ENCODE measurements around the gene CHST5.

The CHST5 gene

DNA sequence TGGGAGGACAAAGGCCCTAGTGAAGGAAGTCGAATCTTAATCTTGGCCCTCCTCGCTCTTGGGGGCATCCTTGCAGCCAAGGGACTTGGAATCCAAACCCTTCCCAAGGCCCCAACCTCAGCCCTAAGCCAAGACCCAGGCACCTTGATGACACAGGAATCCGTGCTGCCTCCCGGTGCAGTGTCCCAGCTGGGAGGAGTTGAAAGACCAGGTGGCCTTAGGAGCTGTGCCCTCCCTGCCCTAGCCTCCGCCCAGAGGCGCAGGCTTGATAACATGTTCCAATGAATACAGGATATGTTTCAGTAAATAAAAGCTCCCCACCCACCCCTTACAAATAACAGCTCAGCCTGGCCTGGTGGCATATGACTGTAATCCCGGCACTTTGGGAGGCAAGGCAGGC lies at the start of gene CHST5:
CHST5 (minus strand) TSS at position 208 of the 400 bp plus-strand sequence. CDS start 5,724 bp downstream, outside the sequence.
- no peak for DNase-seq (ENCODE audit: low read depth in 2 of 2)
- TF ChIP-seq, protein P1, sequence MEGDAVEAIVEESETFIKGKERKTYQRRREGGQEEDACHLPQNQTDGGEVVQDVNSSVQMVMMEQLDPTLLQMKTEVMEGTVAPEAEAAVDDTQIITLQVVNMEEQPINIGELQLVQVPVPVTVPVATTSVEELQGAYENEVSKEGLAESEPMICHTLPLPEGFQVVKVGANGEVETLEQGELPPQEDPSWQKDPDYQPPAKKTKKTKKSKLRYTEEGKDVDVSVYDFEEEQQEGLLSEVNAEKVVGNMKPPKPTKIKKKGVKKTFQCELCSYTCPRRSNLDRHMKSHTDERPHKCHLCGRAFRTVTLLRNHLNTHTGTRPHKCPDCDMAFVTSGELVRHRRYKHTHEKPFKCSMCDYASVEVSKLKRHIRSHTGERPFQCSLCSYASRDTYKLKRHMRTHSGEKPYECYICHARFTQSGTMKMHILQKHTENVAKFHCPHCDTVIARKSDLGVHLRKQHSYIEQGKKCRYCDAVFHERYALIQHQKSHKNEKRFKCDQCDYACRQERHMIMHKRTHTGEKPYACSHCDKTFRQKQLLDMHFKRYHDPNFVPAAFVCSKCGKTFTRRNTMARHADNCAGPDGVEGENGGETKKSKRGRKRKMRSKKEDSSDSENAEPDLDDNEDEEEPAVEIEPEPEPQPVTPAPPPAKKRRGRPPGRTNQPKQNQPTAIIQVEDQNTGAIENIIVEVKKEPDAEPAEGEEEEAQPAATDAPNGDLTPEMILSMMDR (IDR thresholded peaks at IDR 0.05; ENCODE audit: low read depth, low read length), result no peak
- H3K4me3 ChIP-seq (replicated peaks in 1 of 2; ENCODE audit: low read depth in 2 of 2, low read length in 2 of 2), result no peak within 1 kb of the TSS

DNA sequence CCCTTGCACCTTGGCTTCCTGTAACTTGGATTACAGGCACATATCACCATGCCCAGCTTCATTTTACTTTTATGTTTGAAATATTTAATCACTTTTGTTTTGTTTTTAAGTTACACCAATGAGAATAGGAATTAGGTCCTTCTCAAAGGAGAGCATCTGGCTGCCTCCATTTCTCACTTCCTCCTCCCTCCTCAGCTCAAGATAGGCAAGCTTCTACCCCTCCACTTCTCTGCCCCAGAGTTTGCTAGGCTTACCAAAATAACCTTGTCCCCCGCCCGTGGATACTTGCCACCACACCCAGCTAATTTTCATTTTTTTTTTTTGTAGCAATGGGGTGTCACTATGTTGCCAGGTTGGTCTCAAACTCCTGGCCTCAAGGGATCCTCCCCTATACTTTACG lies 48.2 kb upstream of the CHST5 start:
- no peak for DNase-seq (ENCODE audit: low read depth in 2 of 2)
- H3K4me3 ChIP-seq (replicated peaks in 1 of 2; ENCODE audit: low read depth in 2 of 2, low read length in 2 of 2), result no peak overlapping the region
- TF ChIP-seq, protein P1 (IDR thresholded peaks at IDR 0.05; ENCODE audit: low read depth, low read length), result no peak

DNA sequence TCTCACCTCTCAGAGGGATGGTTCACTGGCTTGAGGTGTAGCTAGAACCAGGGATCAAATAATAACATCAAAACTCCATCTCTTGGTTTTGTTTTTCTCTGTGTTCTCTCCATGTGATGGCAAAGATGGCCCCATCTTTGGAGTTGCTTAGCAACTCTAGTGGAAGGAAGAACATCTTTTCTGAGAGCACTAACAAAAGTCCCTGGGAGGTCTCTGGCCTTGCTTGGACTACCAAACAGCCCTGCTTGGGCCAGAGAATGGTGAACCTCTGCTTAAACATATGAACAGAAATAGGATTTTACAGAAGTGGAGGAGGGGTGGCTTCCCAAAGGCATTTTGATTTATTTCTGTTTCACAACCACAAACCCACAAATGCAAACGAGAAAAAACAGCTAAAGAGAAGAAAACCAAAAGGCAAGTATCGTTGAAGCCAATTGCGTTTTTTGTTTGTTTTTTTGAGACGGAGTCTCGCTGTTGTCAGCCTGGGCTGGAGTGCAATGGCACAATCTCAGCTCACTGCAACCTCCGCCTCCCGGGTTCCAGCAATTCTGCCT lies 43.5 kb upstream of the CHST5 start:
- H3K4me3 ChIP-seq (replicated peaks in 1 of 2; ENCODE audit: low read depth in 2 of 2, low read length in 2 of 2), result no peak overlapping the region
- TF ChIP-seq, protein P1 (IDR thresholded peaks at IDR 0.05; ENCODE audit: low read depth, low read length), result no peak
- DNase-seq (ENCODE audit: low read depth in 2 of 2), result no peak

DNA sequence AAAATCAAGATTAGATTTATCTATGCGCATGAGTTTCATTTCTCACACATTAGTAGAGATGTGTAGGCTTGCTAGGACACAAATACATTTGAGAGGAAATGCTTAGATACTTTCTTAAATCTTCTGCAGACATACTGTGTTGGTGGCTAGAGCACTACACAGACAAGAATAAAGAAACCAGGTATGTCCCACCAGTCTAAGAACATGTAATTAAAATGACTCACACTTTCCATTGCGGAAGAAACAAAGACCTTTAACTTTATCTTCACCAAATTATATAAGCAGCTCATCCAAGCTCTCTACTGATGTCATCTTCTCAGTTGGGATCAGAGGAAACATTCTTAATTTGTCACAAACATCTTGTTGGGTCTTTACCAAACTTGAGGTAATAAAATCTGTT lies 42.8 kb upstream of the CHST5 start:
- DNase-seq (ENCODE audit: low read depth in 2 of 2), result no peak
- TF ChIP-seq, protein P1 (IDR thresholded peaks at IDR 0.05; ENCODE audit: low read depth, low read length), result no peak
- H3K4me3 ChIP-seq (replicated peaks in 1 of 2; ENCODE audit: low read depth in 2 of 2, low read length in 2 of 2), result no peak overlapping the region

DNA sequence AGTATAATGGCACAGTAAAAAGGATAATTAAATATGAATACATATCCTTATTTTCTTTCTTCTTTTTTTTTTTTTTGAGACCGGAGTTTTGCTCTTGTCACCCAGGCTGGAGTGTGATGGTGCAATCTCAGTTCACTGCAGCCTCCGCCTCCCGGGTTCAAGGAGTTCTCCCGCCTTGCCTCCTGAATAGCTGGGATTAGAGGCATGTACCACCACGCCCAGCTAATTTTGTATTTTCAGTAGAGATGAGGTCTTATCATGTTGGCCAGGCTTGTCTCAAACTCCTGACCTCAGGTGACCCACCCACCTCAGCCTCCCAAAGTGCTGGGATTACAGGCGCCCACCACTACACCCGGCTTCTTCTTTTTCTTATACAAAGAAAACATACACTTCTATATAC lies 42.3 kb upstream of the CHST5 start:
- no peak overlapping the region for H3K4me3 ChIP-seq (replicated peaks in 1 of 2; ENCODE audit: low read depth in 2 of 2, low read length in 2 of 2)
- TF ChIP-seq, protein P1 (IDR thresholded peaks at IDR 0.05; ENCODE audit: low read depth, low read length), result no peak
- no peak for DNase-seq (ENCODE audit: low read depth in 2 of 2)

DNA sequence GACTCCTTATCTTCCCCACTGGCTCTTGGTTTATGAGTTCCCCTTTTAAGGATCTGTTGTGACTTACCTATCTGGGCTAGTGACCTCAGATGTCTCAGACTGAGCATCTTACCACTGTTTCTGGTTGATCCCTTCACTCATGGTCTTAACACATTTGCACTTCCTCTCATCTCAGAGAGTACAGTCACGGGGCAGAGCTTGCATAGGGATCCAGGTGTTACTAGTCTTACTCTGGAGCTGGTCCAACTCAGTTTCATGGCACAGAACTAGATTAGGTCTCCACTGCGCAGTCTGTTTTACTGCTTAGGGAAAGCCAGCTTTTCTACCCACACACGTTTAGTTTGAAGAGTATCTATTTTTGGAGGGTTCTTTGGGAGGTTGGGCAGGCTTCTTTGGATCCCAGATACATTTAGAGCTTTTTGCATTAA lies 40.5 kb upstream of the CHST5 start:
- H3K4me3 ChIP-seq (replicated peaks in 1 of 2; ENCODE audit: low read depth in 2 of 2, low read length in 2 of 2), result no peak overlapping the region
- TF ChIP-seq, protein P1 (IDR thresholded peaks at IDR 0.05; ENCODE audit: low read depth, low read length), result no peak
- DNase-seq (ENCODE audit: low read depth in 2 of 2), result no peak

DNA sequence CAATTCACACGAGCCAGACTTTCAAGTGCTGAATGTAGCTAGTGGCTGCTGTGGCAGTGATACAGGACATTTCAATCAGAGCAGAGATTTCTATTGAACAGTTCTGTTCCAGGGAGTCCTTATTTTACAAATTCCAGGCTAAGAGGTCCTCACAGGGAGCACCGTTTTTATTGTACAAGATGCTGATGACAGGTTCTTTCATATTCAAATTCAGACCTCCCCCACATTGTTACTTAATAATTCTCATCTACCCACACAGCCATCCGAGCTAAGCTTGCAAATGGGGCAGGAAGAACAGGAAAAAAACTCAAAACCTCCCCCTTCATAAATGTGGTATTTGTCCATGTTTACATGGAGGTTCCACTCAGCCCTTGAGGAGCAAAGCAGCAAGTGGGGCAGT lies 40.0 kb upstream of the CHST5 start:
- no peak for DNase-seq (ENCODE audit: low read depth in 2 of 2)
- H3K4me3 ChIP-seq (replicated peaks in 1 of 2; ENCODE audit: low read depth in 2 of 2, low read length in 2 of 2), result no peak overlapping the region

More for the DNA sequence above, 40.0 kb upstream of the CHST5 start:
- TF ChIP-seq, protein P1 (IDR thresholded peaks at IDR 0.05; ENCODE audit: low read depth, low read length), result no peak

All from cardiac fibroblast (primary cell).